HEK293 (cell line): ENCODE measurements around the gene TPI1.

ENCODE experiments used
- CTCF ChIA-PET: fragments of 350-600 bp; formaldehyde crosslinking; extraction: SDS; loops from one replicate; lab custom pipeline; 2021; ENCODE audit warnings: antibody characterized with exemption; lab: Yijun Ruan, JAX
- POLR2A ChIA-PET: fragments of 300-600 bp; formaldehyde crosslinking; extraction: SDS; loops from one replicate; lab custom pipeline; 2020; ENCODE audit warnings: antibody characterized with exemption, inconsistent platforms; lab: Yijun Ruan, JAX
- H3K27ac ChIP-seq: fragments of 200-500 bp; sonication (Bioruptor generic); 2 replicates; pipeline ENCODE4 v1.5.1; 2014; ENCODE audit warnings: low read depth, low read length, control low read depth, inconsistent platforms; ENCODE audit errors: extremely low read depth
- H3K36me3 ChIP-seq, 2 experiments: fragments of 200-500 bp in 1 of 2; sonication (Bioruptor generic) in 1 of 2; 1 replicate in 1 of 2; 2 replicates in 1 of 2; pipeline ENCODE4 v1.5.1; 2014 to 2017; ENCODE audit warnings: inconsistent platforms in 2 of 2, low read length in 2 of 2; ENCODE audit not compliant: control insufficient read depth in 2 of 2, insufficient read depth in 1 of 2
- H3K4me1 ChIP-seq: fragments of 200-500 bp; sonication (Bioruptor generic); 2 replicates; pipeline ENCODE4 v1.5.1; 2014; ENCODE audit warnings: mild to moderate bottlenecking, low read length, inconsistent platforms; ENCODE audit not compliant: control insufficient read depth, insufficient read depth
- H3K4me3 ChIP-seq: 2 replicates; pipeline ENCODE4 v1.5.1; 2011; ENCODE audit warnings: low read depth, mild to moderate bottlenecking, control low read depth, low read length, moderate library complexity
- H3K9me3 ChIP-seq: fragments of 200-500 bp; sonication (Bioruptor generic); 2 replicates; pipeline ENCODE4 v1.5.1; 2014; ENCODE audit warnings: low read depth, low read length, inconsistent platforms; ENCODE audit not compliant: control insufficient read depth, insufficient read depth
- GLIS2 ChIP-seq: fragments of 450-650 bp; formaldehyde crosslinking; IDR thresholded peaks from 2 replicates; pipeline ENCODE4 v1.5.1; 2016; ENCODE audit warnings: missing biosample characterization, missing genetic modification characterization
- HOXA7 ChIP-seq: sonication (generic); formaldehyde crosslinking; IDR thresholded peaks from 2 replicates; pipeline ENCODE4 v1.8.1; 2022; ENCODE audit warnings: missing genetic modification reagents, borderline replicate concordance
- SETDB1 ChIP-seq: IDR thresholded peaks from one replicate; pipeline ENCODE4 v1.6.1; 2017; ENCODE audit warnings: mild to moderate bottlenecking, low read length, moderate library complexity, mixed read lengths; ENCODE audit not compliant: insufficient read length
- TCF7L2 ChIP-seq: IDR thresholded peaks from 2 replicates; pipeline ENCODE4 v1.6.1; 2011; ENCODE audit warnings: low read depth, mild to moderate bottlenecking, inconsistent platforms, low read length, moderate library complexity, borderline replicate concordance
- ZBTB26 ChIP-seq: fragments of 450-650 bp; formaldehyde crosslinking; optimal IDR thresholded peaks from 2 replicates; pipeline ENCODE3; 2016; ENCODE audit warnings: missing biosample characterization, mild to moderate bottlenecking, missing genetic modification characterization
- ZNF112 ChIP-seq: fragments of 450-650 bp; formaldehyde crosslinking; IDR thresholded peaks from 2 replicates; pipeline ENCODE4 v1.5.0; 2017; ENCODE audit warnings: missing biosample characterization, missing genetic modification characterization
- ZNF23 ChIP-seq: fragments of 450-650 bp; formaldehyde crosslinking; IDR thresholded peaks from 2 replicates; pipeline ENCODE4 v1.5.1; 2016; ENCODE audit warnings: missing biosample characterization, missing genetic modification characterization, borderline replicate concordance
- ZNF274 ChIP-seq, 2 experiments: fragments of 200-500 bp in 1 of 2; fragments of 450-650 bp in 1 of 2; sonication (Bioruptor generic) in 1 of 2; formaldehyde crosslinking in 1 of 2; IDR thresholded peaks; 2 replicates each; pipeline versions ENCODE4 v1.5.1 to v1.6.1; 2014 to 2016; ENCODE audit warnings: borderline replicate concordance in 1 of 2, inconsistent platforms in 1 of 2, low read length in 1 of 2, missing biosample characterization in 1 of 2, missing genetic modification characterization in 1 of 2
- ZNF529 ChIP-seq: fragments of 450-650 bp; formaldehyde crosslinking; IDR thresholded peaks from 2 replicates; pipeline ENCODE4 v1.5.1; 2017; ENCODE audit warnings: missing genetic modification characterization, missing biosample characterization; ENCODE audit not compliant: insufficient replicate concordance
- ZNF549 ChIP-seq: fragments of 450-650 bp; IDR thresholded peaks from 2 replicates; pipeline ENCODE4 v1.5.1; 2018; ENCODE audit warnings: missing biosample characterization, missing genetic modification characterization, mild to moderate bottlenecking, inconsistent platforms, moderate library complexity
- ZNF792 ChIP-seq: fragments of 450-650 bp; formaldehyde crosslinking; IDR thresholded peaks from 2 replicates; pipeline ENCODE4 v1.5.1; 2016; ENCODE audit warnings: missing biosample characterization, missing genetic modification characterization
- TF ChIP-seq, protein P1 (sequence below): fragments of 450-650 bp; formaldehyde crosslinking; IDR thresholded peaks from 2 replicates; pipeline ENCODE4 v1.5.1; 2017; ENCODE audit warnings: missing biosample characterization, missing genetic modification characterization
- TF ChIP-seq, protein P2 (sequence below): fragments of 450-650 bp; formaldehyde crosslinking; IDR thresholded peaks from 2 replicates; pipeline ENCODE4 v1.5.1; 2016; ENCODE audit warnings: missing biosample characterization, missing genetic modification characterization
- TF ChIP-seq, protein P3 (sequence below): fragments of 450-650 bp; formaldehyde crosslinking; IDR thresholded peaks from 2 replicates; pipeline ENCODE4 v1.5.1; 2016; ENCODE audit warnings: missing biosample characterization, missing genetic modification characterization
- TF ChIP-seq, protein P4 (sequence below): fragments of 450-650 bp; formaldehyde crosslinking; IDR thresholded peaks from 2 replicates; pipeline ENCODE4 v1.5.1; 2016; ENCODE audit warnings: missing biosample characterization, missing genetic modification characterization

Gene TPI1

DNA sequence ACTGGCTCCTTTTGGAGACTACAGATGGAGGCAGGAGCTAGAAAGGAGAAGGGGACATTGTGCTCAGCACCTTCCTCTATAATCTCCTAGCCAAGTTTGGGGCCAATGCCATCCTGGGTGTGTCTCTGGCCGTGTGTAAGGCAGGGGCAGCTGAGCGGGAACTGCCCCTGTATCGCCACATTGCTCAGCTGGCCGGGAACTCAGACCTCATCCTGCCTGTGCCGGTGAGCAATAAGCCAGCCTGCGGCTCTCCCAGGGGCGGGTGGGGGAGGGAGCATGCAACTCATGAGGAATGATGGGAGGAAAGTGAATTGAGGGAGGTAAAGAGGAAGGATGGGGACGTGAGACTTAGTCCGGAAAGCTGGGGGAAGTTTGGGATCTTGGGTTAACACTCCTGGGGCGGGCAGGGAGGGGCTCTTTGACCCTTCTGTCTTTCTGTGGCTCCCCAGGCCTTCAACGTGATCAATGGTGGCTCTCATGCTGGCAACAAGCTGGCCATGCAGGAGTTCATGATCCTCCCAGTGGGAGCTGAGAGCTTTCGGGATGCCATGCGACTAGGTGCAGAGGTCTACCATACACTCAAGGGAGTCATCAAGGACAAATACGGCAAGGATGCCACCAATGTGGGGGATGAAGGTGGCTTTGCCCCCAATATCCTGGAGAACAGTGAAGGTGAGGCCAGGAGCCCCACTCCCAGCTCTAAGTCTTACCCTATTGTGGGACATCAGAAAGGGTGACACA, 50.3 kb downstream of the TPI1 start:
- H3K36me3 ChIP-seq: peaks cover 23 to 53% of the 10 kb centered on the region in 2 experiments
- POLR2A ChIA-PET: interaction anchor here (0.9 to 1.2 kb wide), 4 partner anchors 7 to 45 kb away, joined by 3 to 4 read pairs (median 3); no protein-coding TSS in a partner anchor

More for the DNA sequence above, 50.3 kb downstream of the TPI1 start:
- TF ChIP-seq, protein P1, sequence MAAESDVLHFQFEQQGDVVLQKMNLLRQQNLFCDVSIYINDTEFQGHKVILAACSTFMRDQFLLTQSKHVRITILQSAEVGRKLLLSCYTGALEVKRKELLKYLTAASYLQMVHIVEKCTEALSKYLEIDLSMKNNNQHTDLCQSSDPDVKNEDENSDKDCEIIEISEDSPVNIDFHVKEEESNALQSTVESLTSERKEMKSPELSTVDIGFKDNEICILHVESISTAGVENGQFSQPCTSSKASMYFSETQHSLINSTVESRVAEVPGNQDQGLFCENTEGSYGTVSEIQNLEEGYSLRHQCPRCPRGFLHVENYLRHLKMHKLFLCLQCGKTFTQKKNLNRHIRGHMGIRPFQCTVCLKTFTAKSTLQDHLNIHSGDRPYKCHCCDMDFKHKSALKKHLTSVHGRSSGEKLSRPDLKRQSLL: no peak
- TF ChIP-seq ZNF274 (IDR thresholded peaks at IDR 0.05; ENCODE audit: low read length): no peak
- no peak for TF ChIP-seq ZNF274 (tag by site-specific recombination; IDR thresholded peaks at IDR 0.05; ENCODE audit: borderline replicate concordance)
- TF ChIP-seq, protein P2, sequence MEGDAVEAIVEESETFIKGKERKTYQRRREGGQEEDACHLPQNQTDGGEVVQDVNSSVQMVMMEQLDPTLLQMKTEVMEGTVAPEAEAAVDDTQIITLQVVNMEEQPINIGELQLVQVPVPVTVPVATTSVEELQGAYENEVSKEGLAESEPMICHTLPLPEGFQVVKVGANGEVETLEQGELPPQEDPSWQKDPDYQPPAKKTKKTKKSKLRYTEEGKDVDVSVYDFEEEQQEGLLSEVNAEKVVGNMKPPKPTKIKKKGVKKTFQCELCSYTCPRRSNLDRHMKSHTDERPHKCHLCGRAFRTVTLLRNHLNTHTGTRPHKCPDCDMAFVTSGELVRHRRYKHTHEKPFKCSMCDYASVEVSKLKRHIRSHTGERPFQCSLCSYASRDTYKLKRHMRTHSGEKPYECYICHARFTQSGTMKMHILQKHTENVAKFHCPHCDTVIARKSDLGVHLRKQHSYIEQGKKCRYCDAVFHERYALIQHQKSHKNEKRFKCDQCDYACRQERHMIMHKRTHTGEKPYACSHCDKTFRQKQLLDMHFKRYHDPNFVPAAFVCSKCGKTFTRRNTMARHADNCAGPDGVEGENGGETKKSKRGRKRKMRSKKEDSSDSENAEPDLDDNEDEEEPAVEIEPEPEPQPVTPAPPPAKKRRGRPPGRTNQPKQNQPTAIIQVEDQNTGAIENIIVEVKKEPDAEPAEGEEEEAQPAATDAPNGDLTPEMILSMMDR (tag by site-specific recombination): no peak
- no peak for TF ChIP-seq SETDB1
- no peak for TF ChIP-seq GLIS2 (tag by site-specific recombination)
- TF ChIP-seq ZNF23 (tag by site-specific recombination): no peak
- TF ChIP-seq, protein P3, sequence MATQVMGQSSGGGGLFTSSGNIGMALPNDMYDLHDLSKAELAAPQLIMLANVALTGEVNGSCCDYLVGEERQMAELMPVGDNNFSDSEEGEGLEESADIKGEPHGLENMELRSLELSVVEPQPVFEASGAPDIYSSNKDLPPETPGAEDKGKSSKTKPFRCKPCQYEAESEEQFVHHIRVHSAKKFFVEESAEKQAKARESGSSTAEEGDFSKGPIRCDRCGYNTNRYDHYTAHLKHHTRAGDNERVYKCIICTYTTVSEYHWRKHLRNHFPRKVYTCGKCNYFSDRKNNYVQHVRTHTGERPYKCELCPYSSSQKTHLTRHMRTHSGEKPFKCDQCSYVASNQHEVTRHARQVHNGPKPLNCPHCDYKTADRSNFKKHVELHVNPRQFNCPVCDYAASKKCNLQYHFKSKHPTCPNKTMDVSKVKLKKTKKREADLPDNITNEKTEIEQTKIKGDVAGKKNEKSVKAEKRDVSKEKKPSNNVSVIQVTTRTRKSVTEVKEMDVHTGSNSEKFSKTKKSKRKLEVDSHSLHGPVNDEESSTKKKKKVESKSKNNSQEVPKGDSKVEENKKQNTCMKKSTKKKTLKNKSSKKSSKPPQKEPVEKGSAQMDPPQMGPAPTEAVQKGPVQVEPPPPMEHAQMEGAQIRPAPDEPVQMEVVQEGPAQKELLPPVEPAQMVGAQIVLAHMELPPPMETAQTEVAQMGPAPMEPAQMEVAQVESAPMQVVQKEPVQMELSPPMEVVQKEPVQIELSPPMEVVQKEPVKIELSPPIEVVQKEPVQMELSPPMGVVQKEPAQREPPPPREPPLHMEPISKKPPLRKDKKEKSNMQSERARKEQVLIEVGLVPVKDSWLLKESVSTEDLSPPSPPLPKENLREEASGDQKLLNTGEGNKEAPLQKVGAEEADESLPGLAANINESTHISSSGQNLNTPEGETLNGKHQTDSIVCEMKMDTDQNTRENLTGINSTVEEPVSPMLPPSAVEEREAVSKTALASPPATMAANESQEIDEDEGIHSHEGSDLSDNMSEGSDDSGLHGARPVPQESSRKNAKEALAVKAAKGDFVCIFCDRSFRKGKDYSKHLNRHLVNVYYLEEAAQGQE (tag by site-specific recombination): no peak
- TF ChIP-seq, protein P4, sequence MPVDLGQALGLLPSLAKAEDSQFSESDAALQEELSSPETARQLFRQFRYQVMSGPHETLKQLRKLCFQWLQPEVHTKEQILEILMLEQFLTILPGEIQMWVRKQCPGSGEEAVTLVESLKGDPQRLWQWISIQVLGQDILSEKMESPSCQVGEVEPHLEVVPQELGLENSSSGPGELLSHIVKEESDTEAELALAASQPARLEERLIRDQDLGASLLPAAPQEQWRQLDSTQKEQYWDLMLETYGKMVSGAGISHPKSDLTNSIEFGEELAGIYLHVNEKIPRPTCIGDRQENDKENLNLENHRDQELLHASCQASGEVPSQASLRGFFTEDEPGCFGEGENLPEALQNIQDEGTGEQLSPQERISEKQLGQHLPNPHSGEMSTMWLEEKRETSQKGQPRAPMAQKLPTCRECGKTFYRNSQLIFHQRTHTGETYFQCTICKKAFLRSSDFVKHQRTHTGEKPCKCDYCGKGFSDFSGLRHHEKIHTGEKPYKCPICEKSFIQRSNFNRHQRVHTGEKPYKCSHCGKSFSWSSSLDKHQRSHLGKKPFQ: no peak
- no peak for TF ChIP-seq ZNF792 (tag by site-specific recombination)
- no peak for TF ChIP-seq ZNF549 (tag by site-specific recombination)
- no peak for TF ChIP-seq ZNF529
- no peak for TF ChIP-seq ZNF112 (tag by site-specific recombination)
- TF ChIP-seq HOXA7 (CRISPR knock-in tag): no peak
- no peak for TF ChIP-seq TCF7L2
- TF ChIP-seq ZBTB26 (tag by site-specific recombination): no peak
- TF ChIP-seq, all 188 proteins: peak for 0
- no peaks in the 10 kb centered on the region for H3K9me3 ChIP-seq
- no peak overlapping the region for H3K4me3 ChIP-seq
- H3K27ac ChIP-seq: no peak overlapping the region
- peaks cover 7% of the 10 kb centered on the region for H3K4me1 ChIP-seq
- CTCF ChIA-PET: interaction anchor here (0.5 to 1.1 kb wide), 5 partner anchors 8 to 197 kb away, joined by 3 to 4 read pairs (median 3); no protein-coding TSS in a partner anchor
